ENCODE measurements around the gene ZFP1.

- TF ChIP-seq POLR2AphosphoS5 (IDR thresholded peaks at IDR 0.05; ENCODE audit: low read depth), result no peak
- TF ChIP-seq CTCF (conservative IDR thresholded peaks at IDR 0.05; ENCODE audit: low read depth in 2 of 2), result no peak
- no peak for TF ChIP-seq CREB1 (CRISPR knock-in tag; IDR thresholded peaks at IDR 0.05; ENCODE audit: low read depth)
Observed at GRCh38 chr16:75113541-75114121, 34.7 kb upstream of the ZFP1 start.
